ENCODE data around the gene ZNF566. TPM values are rescaled to one million over a fixed set of nuclear protein-coding genes. Genes with fewer than 3 reads are reported as not detected.

ZNF566 gene
- total RNA-seq, 2 experiments from 2014 or later = 5.6 to 6.5 TPM

- Mint-ChIP-seq H3K4me3 (peak overlapping the region; percentile 90), H3K36me3 (ENCODE audit: low read depth) (peaks cover 68% of the 10 kb centered on the region), H3K9me3 (peaks cover 26% of the 10 kb centered on the region), H3K27ac (peak overlapping the region; percentile 97), H3K27me3 (no peaks in the 10 kb centered on the region), H3K4me1 (ENCODE audit: low read depth) (peaks cover 15% of the 10 kb centered on the region)
- no peak for DNase-seq
- POLR2A ChIA-PET = interaction anchor here (1.0 to 2.6 kb wide), 4 partner anchors 14 to 43 kb away, joined by 3 to 12 read pairs (median 6); partner anchors contain the start of gene ZNF566
- ATAC-seq = no peak
- TF ChIP-seq, protein P1, sequence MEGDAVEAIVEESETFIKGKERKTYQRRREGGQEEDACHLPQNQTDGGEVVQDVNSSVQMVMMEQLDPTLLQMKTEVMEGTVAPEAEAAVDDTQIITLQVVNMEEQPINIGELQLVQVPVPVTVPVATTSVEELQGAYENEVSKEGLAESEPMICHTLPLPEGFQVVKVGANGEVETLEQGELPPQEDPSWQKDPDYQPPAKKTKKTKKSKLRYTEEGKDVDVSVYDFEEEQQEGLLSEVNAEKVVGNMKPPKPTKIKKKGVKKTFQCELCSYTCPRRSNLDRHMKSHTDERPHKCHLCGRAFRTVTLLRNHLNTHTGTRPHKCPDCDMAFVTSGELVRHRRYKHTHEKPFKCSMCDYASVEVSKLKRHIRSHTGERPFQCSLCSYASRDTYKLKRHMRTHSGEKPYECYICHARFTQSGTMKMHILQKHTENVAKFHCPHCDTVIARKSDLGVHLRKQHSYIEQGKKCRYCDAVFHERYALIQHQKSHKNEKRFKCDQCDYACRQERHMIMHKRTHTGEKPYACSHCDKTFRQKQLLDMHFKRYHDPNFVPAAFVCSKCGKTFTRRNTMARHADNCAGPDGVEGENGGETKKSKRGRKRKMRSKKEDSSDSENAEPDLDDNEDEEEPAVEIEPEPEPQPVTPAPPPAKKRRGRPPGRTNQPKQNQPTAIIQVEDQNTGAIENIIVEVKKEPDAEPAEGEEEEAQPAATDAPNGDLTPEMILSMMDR (IDR thresholded peaks at IDR 0.05) = no peak
- CTCF ChIA-PET = no interaction called here
- intact Hi-C loops (cut with micrococcal nuclease) = loop anchor here (5.0 kb wide), 1 partner anchor 160 kb away; the partner anchor contains the start of gene ZNF567
Measured at GRCh38 chr19:36527341-36527740, 38.0 kb upstream of the ZNF566 start.

- ATAC-seq = no peak
- ChIA-PET POLR2A (no interaction called here), CTCF (no interaction called here)
- peaks cover 15% of the 10 kb centered on the region for H3K4me1 Mint-ChIP-seq (ENCODE audit: low read depth)
- DNase-seq = no peak
- H3K9me3 Mint-ChIP-seq = peaks cover 26% of the 10 kb centered on the region
- H3K36me3 Mint-ChIP-seq (ENCODE audit: low read depth) = peaks cover 70% of the 10 kb centered on the region
- TF ChIP-seq, protein P1 (IDR thresholded peaks at IDR 0.05) = no peak
- intact Hi-C loops (cut with micrococcal nuclease) = loop anchor here (5.0 kb wide), 1 partner anchor 161 kb away; the partner anchor contains the start of gene ZNF567
- no peak overlapping the region for H3K27ac Mint-ChIP-seq
- H3K27me3 Mint-ChIP-seq = no peaks in the 10 kb centered on the region
- peak overlapping the region; percentile 46 for H3K4me3 Mint-ChIP-seq
Measured at GRCh38 chr19:36526581-36526980, 37.2 kb upstream of the ZNF566 start.

- H3K9me3 Mint-ChIP-seq = peaks cover 29% of the 10 kb centered on the region
- peaks cover 72% of the 10 kb centered on the region for H3K36me3 Mint-ChIP-seq (ENCODE audit: low read depth)
- ATAC-seq = no peak
- POLR2A ChIA-PET = no interaction called here
- intact Hi-C loops (cut with micrococcal nuclease) = loop anchor here (5.0 kb wide), 1 partner anchor 163 kb away; the partner anchor contains the start of gene ZNF567
- no peak overlapping the region for H3K4me3 Mint-ChIP-seq
- H3K27ac Mint-ChIP-seq = no peak overlapping the region
- peaks cover 15% of the 10 kb centered on the region for H3K4me1 Mint-ChIP-seq (ENCODE audit: low read depth)
- CTCF ChIA-PET = no interaction called here
- TF ChIP-seq, protein P1 (IDR thresholded peaks at IDR 0.05) = no peak
- no peaks in the 10 kb centered on the region for H3K27me3 Mint-ChIP-seq
- no peak for DNase-seq
Measured at GRCh38 chr19:36524617-36525016, 35.3 kb upstream of the ZNF566 start.

GRCh38 chr19:36514012-36514612 lies 24.8 kb upstream of the ZNF566 start:
- Mint-ChIP-seq H3K27me3 (no peaks in the 10 kb centered on the region), H3K36me3 (ENCODE audit: low read depth) (peaks cover 71% of the 10 kb centered on the region), H3K27ac (no peak overlapping the region), H3K4me1 (ENCODE audit: low read depth) (peaks cover 2% of the 10 kb centered on the region), H3K4me3 (no peak overlapping the region), H3K9me3 (peaks cover 59% of the 10 kb centered on the region)
- intact Hi-C loops (cut with micrococcal nuclease) = no loop called here
- DNase-seq (no peak), ATAC-seq (no peak)
- CTCF ChIA-PET = no interaction called here
- POLR2A ChIA-PET = no interaction called here
- TF ChIP-seq, protein P1 (IDR thresholded peaks at IDR 0.05) = no peak

DNA sequence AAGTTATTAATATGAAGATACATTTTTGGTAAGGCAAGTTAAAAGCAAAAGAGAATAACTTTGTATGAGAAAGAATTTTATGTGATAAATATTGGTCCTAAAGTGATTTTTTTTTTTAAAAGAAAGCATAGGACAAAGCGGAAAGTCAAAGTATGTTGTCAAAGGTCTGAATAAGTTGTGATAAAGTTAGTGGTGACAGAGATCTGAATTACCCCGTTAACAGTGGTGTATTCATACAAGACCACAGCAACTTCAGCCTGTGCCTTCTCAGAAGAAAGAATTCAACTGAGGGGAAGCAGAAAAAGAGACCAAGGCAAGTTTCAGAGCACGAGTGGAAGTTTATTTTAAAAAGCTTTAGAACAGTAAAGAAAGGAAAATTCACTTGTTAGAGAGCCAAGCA lies 19.0 kb upstream of the ZNF566 start:
- Mint-ChIP-seq H3K9me3 (peaks cover 32% of the 10 kb centered on the region), H3K36me3 (ENCODE audit: low read depth) (peaks cover 27% of the 10 kb centered on the region), H3K27me3 (no peaks in the 10 kb centered on the region), H3K4me3 (no peak overlapping the region), H3K27ac (no peak overlapping the region), H3K4me1 (ENCODE audit: low read depth) (no peaks in the 10 kb centered on the region)
- intact Hi-C loops (cut with micrococcal nuclease) = no loop called here
- ChIA-PET POLR2A (no interaction called here), CTCF (no interaction called here)
- TF ChIP-seq, protein P1 (IDR thresholded peaks at IDR 0.05) = no peak
- ATAC-seq (no peak), DNase-seq (no peak)

All from activated CD8-positive, alpha-beta T cell treated with anti-CD3 and anti-CD28 coated beads for 36 hours (primary cell).